ENCODE data around the gene C2orf81.
"Not testable (repeated sequence)": the region's sequence is repeated elsewhere in the genome, so short reads cannot be mapped to it uniquely, and the experiment has no call there.

Gene C2orf81

GRCh38 chr2:74423231-74424095 is 2.0 kb upstream of the C2orf81 start:
- DNase-seq, result no peak

DNA sequence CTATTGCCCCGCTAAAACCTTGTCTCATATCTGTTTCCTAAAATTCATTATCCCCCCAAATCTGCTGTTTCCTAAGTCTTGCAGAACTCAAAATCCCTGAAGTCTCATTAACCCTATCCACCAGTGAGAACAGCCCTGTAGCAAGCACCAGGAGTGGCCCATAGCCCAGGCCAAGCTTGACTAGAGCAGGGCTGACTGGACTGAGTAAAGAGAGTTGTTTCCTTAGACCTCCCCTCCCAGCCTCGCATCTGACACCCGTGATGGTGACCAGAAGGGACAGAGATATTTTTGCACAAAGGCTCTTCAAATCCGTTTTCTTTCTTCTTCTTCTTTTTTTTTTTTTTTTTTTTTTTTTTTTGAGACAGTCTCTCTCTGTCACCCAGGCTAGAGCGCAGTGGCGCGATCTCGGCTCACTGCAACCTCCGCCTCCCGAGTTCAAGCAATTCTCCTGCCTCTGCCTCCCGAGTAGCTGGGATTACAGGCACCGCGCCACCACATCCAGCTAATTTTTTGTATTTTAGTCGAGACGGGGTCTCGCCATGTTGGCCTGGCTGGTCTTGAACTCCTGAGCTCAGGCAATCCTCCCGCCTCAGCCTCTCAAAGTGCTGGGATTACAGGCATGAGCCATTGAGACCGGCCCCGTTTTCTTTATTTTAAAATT is 846 bp downstream of the C2orf81 start:
- DNase-seq, result not testable (repeated sequence)

GRCh38 chr2:74420006-74420405 is 1.4 kb downstream of the C2orf81 start:
- no peak for DNase-seq

- no peak for DNase-seq
Measured at GRCh38 chr2:74419345-74419744, 2.1 kb downstream of the C2orf81 start.

DNA sequence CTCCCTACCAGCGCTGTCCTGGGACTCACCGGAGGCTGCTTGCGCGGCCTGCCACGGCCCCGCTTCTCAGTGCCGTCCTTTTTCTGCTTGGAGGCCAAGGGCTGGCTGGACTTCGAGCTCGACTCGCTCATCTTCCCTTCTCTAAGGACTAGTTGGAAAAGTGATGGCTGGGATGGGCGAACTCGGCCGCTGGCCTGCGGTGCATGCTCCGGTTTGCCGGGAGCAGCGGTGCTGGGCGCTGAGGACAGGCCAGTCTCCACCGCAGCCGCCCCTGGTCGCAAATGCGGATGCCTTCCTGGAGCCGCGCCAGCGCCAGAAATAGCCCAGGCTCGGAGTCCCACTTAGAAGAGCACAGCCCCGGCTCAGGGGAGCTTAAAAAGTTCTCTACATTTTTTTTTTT is 3.1 kb downstream of the C2orf81 start:
- no peak for DNase-seq

DNA sequence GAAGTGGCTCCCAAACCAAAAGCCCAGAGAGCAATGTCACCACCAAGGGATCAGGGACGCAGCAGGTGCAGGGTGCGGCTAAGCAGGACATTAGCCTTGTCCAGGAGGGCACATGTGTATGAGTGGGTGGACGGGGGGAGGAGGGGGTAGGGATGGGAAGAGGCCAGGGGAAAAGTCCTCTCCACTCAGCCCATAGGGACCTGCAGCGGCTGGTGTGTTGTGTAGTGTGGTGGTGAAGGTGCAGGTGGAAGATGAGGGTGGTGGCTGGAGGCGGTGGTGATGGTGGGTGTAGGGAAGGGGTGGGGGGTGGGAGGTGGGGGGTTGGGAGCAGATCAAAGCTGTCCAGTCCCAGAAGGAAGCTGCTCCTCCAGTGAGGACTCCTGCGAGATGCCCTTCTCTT is 3.7 kb downstream of the C2orf81 start:
- DNase-seq, result no peak

DNA sequence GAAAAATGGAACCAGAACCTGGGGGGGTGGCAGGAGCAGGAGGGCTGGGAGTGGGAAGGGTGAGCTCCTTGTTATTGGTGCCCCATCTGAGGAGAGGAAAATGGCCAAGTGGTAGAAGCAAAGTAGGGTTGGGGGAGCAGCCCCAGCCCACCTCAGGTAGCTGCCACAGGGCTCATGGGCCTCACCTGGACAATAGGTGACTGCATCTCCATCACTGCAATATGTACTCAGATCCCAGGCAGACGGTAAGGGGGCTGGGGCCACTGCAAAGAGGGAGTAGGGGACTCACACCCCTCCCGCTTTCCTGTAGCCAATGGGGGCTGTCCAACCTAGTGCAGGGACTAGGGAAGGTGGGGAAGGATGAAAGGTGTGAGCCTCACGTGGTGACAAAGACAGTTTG is 4.2 kb downstream of the C2orf81 start:
- DNase-seq, result no peak

GRCh38 chr2:74416778-74417177 is 4.6 kb downstream of the C2orf81 start:
- DNase-seq, result peak; percentile 61

GRCh38 chr2:74415762-74416395 is 5.5 kb downstream of the C2orf81 start:
- no peak for DNase-seq

DNA sequence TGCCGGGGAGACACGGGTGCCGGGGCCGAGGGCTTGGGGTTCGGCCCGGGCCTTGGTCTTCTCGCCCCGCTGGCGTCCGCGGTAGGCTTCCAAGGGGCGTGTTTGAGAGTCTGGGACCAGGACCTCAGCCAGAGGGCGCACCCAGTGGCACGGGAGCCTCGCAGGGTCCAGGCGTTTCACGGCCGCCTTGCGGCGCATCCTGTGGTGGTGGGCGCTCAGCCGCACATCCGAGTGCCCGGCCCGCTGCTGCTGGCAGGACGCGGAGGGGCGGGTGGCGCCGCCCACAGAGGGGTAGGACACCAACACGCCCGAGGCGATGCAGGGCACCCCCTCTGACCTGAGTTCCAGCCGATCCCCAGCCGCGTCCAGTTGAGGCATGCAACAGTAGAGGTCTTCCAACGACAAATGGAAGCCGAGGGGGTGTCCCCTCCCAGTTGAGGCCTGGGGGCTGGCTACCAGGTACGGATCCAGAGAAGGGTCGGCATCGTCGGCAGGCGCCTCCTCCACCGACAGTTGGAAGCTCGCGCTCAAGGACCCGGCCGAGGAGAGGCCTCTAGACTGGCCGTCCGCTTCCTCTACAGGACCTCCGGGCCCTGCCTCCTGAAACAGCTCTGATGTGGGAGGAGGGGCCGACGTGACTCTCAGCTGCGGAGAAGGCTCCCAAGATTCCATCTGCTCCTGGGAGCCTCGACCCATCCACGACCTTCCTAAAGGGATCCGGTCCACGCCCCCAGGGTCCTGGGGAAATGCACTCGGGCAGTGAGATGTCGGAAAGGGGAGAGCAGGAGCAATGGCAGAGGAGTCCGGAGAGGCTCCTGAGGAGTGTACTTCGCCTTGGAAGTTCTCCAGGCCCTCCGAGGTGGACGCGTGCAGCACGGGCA is 6.3 kb downstream of the C2orf81 start:
- DNase-seq, result no peak

- no peak for DNase-seq
Measured at GRCh38 chr2:74414441-74414840, 7.0 kb downstream of the C2orf81 start.

DNA sequence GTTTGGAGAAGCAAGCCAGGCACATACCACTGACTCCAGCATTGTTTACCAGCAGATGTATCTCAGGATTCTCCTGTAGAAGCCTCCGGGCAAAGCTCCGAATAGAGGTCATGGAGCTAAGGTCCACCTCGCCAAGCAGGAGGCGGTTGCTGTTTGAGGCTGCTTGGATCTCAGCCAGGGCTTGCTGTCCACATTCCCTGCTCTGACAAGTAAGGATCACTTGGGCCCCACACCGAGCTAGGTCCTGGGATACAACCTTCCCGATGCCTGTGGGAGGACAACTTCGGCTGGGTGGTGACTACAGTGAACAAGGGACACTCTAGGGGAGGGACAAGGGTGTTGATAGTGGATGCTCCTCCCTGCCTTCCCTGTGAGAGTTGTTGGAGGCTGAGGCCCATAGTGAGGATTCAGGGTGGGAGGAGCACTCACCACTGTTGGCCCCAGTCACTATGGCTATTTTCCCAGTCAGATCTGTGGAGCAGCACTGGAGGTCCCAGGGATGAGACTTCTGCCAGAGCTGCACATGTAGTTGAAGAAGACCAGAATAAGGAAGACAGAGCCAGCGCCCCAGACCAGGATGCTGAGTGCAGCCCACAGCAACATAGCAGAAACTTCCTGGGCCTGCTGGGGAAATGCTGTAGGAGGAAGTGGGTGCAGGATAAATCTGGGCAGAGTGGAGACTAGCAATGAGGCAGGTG is 8.3 kb downstream of the C2orf81 start:
- DNase-seq, result no peak

- no peak for DNase-seq
Measured at GRCh38 chr2:74407682-74408081, 13.7 kb downstream of the C2orf81 start.

- DNase-seq, result no peak
Measured at GRCh38 chr2:74406035-74406434, 15.4 kb downstream of the C2orf81 start.

DNA sequence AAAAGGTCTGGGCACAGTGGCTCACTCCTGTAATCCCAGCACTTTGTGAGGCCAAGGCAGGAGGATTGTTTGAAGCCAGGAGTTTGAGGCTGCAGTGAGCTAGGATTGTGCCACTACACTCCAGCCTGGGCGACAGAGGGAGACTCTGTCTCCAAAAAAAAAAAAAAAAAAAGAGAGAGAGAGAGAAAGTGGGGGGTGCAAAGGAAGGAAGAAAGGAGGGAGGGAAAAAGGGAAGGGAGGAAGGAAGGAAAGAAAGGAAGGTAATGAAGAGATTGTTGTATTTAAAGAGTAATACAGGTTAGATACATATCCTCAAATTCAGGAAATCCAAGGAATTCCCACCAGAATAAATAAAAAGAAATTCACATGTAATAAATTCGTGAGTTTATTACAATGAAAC is 19.5 kb downstream of the C2orf81 start:
- DNase-seq, result no peak

DNA sequence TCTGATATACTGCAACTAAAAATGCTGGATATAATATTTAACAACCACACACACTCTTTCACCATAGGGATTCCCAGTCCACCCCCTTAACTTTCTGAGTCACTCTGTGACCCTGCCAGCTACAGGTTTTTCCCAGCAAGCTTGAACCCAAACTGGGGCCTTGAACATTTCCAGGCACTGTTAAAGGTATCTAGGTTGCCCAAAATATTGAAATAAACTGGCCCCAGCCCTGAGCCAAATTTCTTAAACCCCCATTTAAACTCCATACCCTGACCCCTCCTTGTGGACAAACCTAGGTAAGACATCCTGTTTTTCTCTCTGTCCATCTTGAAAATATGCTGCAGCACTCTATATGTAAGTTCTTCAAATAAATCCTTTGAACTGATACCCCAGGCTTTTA is 21.6 kb downstream of the C2orf81 start:
- peak; percentile 13 for DNase-seq

- DNase-seq, result no peak
Measured at GRCh38 chr2:74396149-74396548, 25.3 kb downstream of the C2orf81 start.

DNA sequence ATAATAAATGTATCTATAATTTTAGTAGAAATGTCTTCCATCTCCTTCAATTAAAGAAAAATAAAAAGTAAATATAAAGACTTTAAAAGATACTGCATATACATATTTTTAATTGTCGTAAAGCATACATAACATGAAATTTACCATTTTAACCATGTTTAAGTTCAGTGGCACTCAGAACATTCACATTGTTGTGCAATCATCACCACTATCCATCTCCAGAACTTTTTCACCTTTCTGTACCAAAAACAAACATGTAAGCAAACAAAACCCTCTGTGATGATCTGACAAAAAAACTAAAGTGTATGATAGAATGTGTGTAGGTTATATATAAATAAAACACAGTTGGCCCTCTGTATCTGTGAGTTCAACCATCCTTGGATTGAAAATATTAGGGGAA is 27.9 kb downstream of the C2orf81 start:
- DNase-seq, result no peak

DNA sequence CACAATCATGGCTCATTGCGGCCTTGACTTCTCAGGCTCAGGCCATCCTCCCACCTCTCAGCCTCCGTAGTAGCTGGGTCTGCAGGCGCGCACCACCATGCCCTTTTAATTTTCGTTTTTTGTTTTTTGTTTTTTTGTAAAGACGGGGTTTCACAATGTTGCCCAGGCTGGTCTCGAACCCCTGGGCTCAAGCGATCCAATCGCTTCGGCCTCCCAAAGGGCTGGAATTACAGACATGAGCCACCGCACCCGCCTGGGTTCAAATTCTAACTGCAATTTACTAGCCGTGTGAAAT is 29.0 kb downstream of the C2orf81 start:
- no peak for DNase-seq

GRCh38 chr2:74391580-74392448 is 29.6 kb downstream of the C2orf81 start:
- DNase-seq, result peak; percentile 93

GRCh38 chr2:74391209-74391579 is 30.2 kb downstream of the C2orf81 start:
- no peak for DNase-seq

DNA sequence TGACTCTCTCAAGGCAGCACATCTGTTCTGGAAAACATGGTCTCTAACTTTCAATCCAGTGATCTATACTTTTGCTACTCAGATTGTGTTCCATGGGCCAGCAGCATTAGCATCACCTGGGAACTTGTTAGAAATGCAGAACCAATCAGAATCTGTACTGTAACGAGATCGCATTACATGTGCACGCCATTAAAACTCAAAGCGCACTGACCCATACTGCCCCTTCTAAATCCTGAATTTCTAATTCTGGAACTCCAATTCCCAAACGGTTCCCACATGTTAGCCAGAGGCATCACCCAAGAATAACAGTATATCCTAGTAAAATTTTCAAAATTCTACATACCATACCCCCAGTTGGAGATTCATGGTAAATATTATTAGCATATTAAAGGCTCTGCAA is 30.8 kb downstream of the C2orf81 start:
- DNase-seq, result no peak
